Common myeloid progenitor, CD34-positive (primary cell): ENCODE results near the gene TRABD2B.

ENCODE experiments used
- CTCF ChIA-PET: fragments of 350-600 bp; sonication (Branson Sonifier 250); formaldehyde crosslinking; loops from one replicate; lab custom pipeline; 2021; ENCODE audit warnings: antibody characterized with exemption; lab: Charles Lee
- POLR2A ChIA-PET: fragments of 350-600 bp; sonication (Branson Sonifier 250); formaldehyde crosslinking; loops from one replicate; lab custom pipeline; 2021; ENCODE audit warnings: antibody characterized with exemption; lab: Charles Lee
- DNase-seq, 3 donors: peaks; one replicate each; pipeline versions ENCODE4 v3.0.0 to v3.0.0-alpha.2; 2013
- H3K27ac ChIP-seq, 2 experiments: 1 replicate in 1 of 2; 2 replicates in 1 of 2; pipeline ENCODE4 v1.7.0; 2013; ENCODE audit warnings: inconsistent platforms in 2 of 2, low read length in 2 of 2, mild to moderate bottlenecking in 2 of 2, low read depth in 1 of 2, moderate library complexity in 1 of 2; ENCODE audit not compliant: severe bottlenecking in 2 of 2, insufficient read depth in 1 of 2, poor library complexity in 1 of 2
- H3K27me3 ChIP-seq, 5 experiments: replicated peaks in 2 of 5; 1 replicate in 3 of 5; 2 replicates in 2 of 5; pipeline versions ENCODE4 v1.6.1 to v1.7.0; 2013; ENCODE audit warnings: low read length in 4 of 5, mild to moderate bottlenecking in 2 of 5, moderate library complexity in 2 of 5, inconsistent platforms in 1 of 5; ENCODE audit not compliant: insufficient read depth in 5 of 5, control insufficient read depth in 4 of 5
- H3K36me3 ChIP-seq, 4 experiments: 1 replicate in 2 of 4; 2 replicates in 2 of 4; pipeline versions ENCODE4 v1.6.1 to v1.7.0; 2013; ENCODE audit warnings: low read length in 3 of 4, control low read depth in 1 of 4, mild to moderate bottlenecking in 1 of 4; ENCODE audit not compliant: control insufficient read depth in 4 of 4, insufficient read depth in 4 of 4
- H3K4me1 ChIP-seq, 4 experiments: 1 replicate in 3 of 4; 2 replicates in 1 of 4; pipeline versions ENCODE4 v1.6.1 to v1.7.1; 2013; ENCODE audit warnings: low read length in 3 of 4, mild to moderate bottlenecking in 3 of 4, control low read depth in 1 of 4, inconsistent platforms in 1 of 4, moderate library complexity in 1 of 4; ENCODE audit not compliant: control insufficient read depth in 4 of 4, insufficient read depth in 4 of 4; ENCODE audit errors: control extremely low read depth in 1 of 4
- H3K4me3 ChIP-seq, 7 experiments: 1 replicate in 4 of 7; 2 replicates in 3 of 7; pipeline versions ENCODE4 v1.5.1 to v1.7.0; 2013; ENCODE audit warnings: mild to moderate bottlenecking in 7 of 7, low read length in 6 of 7, moderate library complexity in 6 of 7, inconsistent platforms in 2 of 7, low read depth in 2 of 7, control low read depth in 1 of 7; ENCODE audit not compliant: insufficient read depth in 4 of 7, control insufficient read depth in 1 of 7; ENCODE audit errors: extremely low read depth in 1 of 7
- H3K9me3 ChIP-seq, 5 experiments: 1 replicate in 4 of 5; 2 replicates in 1 of 5; pipeline versions ENCODE4 v1.6.1 to v1.7.1; 2013; ENCODE audit warnings: low read length in 4 of 5, mild to moderate bottlenecking in 2 of 5, inconsistent platforms in 1 of 5, low read depth in 1 of 5, moderate library complexity in 1 of 5; ENCODE audit not compliant: control insufficient read depth in 4 of 5, insufficient read depth in 2 of 5; ENCODE audit errors: control extremely low read depth in 1 of 5
- WGBS: methylation state at CpG from one replicate; pipeline ENCODE4 v1.1.5; 2013; ENCODE audit not compliant: insufficient coverage; 5-methylcytosine and 5-hydroxymethylcytosine counted together

The TRABD2B gene

GRCh38 chr1:47852006-47852718 is 145.0 kb downstream of the TRABD2B start:
- no peaks in the 10 kb centered on the region for H3K4me1 ChIP-seq
- ChIA-PET POLR2A (no interaction called here), CTCF (no interaction called here)
- H3K27ac ChIP-seq = no peak overlapping the region
- no peaks in the 10 kb centered on the region for H3K36me3 ChIP-seq
- peaks cover 0 to 12% (median 0%) of the 10 kb centered on the region in 5 experiments for H3K27me3 ChIP-seq
- H3K4me3 ChIP-seq = no peak overlapping the region
- 95% methylated on average over 16 of the region's 17 CpGs for WGBS
- DNase-seq = no peak
- no peaks in the 10 kb centered on the region for H3K9me3 ChIP-seq

- H3K4me1 ChIP-seq = no peaks in the 10 kb centered on the region
- CTCF ChIA-PET = no interaction called here
- no CpG with 5 or more reads among the region's 4 CpGs for WGBS
Measured at GRCh38 chr1:47850451-47850850, 146.7 kb downstream of the TRABD2B start.

DNA sequence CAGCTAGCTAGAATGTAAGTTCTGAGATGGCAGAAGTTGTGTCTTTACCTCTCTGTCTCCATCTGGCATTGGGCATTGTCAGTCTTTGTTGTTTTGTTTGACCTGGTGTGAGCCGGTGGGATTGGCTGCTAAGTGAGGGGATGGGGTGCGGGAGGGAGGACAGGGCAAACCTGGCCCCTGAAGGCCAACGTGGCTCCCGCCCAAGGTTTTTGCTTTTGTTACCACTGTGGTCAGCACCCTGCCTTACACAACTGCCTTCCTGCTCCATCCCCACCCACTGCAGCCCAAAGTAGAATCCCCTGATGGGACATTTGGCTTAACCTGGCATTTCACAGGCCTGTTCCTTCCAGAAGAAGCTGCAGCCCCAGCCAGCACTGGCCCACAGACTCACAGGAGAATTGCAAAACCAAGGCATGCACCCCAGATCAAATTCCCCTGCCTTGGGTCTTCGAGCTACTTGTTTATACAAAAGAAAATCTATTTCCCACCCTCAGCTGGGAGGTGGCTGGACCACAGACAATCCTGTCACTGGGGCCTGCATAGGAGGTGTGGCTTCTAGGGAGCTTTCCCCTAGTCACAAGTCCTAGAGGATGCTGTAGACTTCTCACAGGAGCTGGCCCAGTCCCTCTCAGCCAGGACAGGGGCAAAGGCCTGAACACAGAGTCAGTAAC is 147.5 kb downstream of the TRABD2B start:
- ChIA-PET CTCF (no interaction called here), POLR2A (no interaction called here)
- no peak overlapping the region for H3K4me3 ChIP-seq
- 100% methylated on average over 2 of the region's 5 CpGs for WGBS
- no peaks in the 10 kb centered on the region for H3K9me3 ChIP-seq
- peaks cover 0 to 10% (median 0%) of the 10 kb centered on the region in 5 experiments for H3K27me3 ChIP-seq
- no peaks in the 10 kb centered on the region for H3K4me1 ChIP-seq
- no peaks in the 10 kb centered on the region for H3K36me3 ChIP-seq
- no peak overlapping the region for H3K27ac ChIP-seq
- DNase-seq = no peak

More at GRCh38 chr1:47850451-47850850, 146.7 kb downstream of the TRABD2B start:
- peaks cover 0 to 11% (median 0%) of the 10 kb centered on the region in 5 experiments for H3K27me3 ChIP-seq
- no peak for DNase-seq
- no peak overlapping the region for H3K27ac ChIP-seq
- no peaks in the 10 kb centered on the region for H3K36me3 ChIP-seq
- H3K9me3 ChIP-seq = no peaks in the 10 kb centered on the region
- POLR2A ChIA-PET = no interaction called here
- H3K4me3 ChIP-seq = no peak overlapping the region

GRCh38 chr1:47849005-47849521 is 148.1 kb downstream of the TRABD2B start:
- ChIA-PET CTCF (no interaction called here), POLR2A (no interaction called here)
- H3K9me3 ChIP-seq = no peaks in the 10 kb centered on the region
- H3K27ac ChIP-seq = no peak overlapping the region
- H3K4me1 ChIP-seq = no peaks in the 10 kb centered on the region
- no peak for DNase-seq
- WGBS = 93% methylated on average over 4 of the region's 4 CpGs
- no peaks in the 10 kb centered on the region for H3K36me3 ChIP-seq
- H3K27me3 ChIP-seq = peaks cover 0 to 9% (median 0%) of the 10 kb centered on the region in 5 experiments
- H3K4me3 ChIP-seq = no peak overlapping the region

GRCh38 chr1:47847763-47848162 is 149.4 kb downstream of the TRABD2B start:
- Histone ChIP-seq H3K4me3 (no peak overlapping the region), H3K9me3 (no peaks in the 10 kb centered on the region), H3K27ac (no peak overlapping the region), H3K36me3 (no peaks in the 10 kb centered on the region), H3K4me1 (no peaks in the 10 kb centered on the region), H3K27me3 (peaks cover 0 to 16% (median 7%) of the 10 kb centered on the region in 5 experiments)
- ChIA-PET POLR2A (no interaction called here), CTCF (no interaction called here)
- no peak for DNase-seq
- WGBS = over 99% methylated on average over 9 of the region's 9 CpGs

- no peak overlapping the region for H3K4me3 ChIP-seq
- peaks cover 0 to 20% (median 15%) of the 10 kb centered on the region in 5 experiments for H3K27me3 ChIP-seq
- CTCF ChIA-PET = no interaction called here
- WGBS = 97% methylated on average over 3 of the region's 3 CpGs
- POLR2A ChIA-PET = no interaction called here
- no peaks in the 10 kb centered on the region for H3K36me3 ChIP-seq
- no peaks in the 10 kb centered on the region for H3K9me3 ChIP-seq
- no peak overlapping the region for H3K27ac ChIP-seq
- no peaks in the 10 kb centered on the region for H3K4me1 ChIP-seq
- DNase-seq = no peak
Measured at GRCh38 chr1:47844558-47844955, 152.6 kb downstream of the TRABD2B start.
